ENCODE measurements around the gene OSBPL9. TPM values are rescaled to one million over a fixed set of nuclear protein-coding genes. Genes with fewer than 3 reads are reported as not detected.
"Not testable (repeated sequence)": the region's sequence is repeated elsewhere in the genome, so short reads cannot be mapped to it uniquely, and the experiment has no call there.

OSBPL9 gene
- polyA plus RNA-seq, 1 donor = 62.1 TPM

GRCh38 chr1:51666478-51666877 lies 49.6 kb downstream of the OSBPL9 start:
- no peak for DNase-seq

GRCh38 chr1:51667561-51667960 lies 50.7 kb downstream of the OSBPL9 start:
- DNase-seq = no peak

- no peak for DNase-seq
These were observed 52.4 kb downstream of the OSBPL9 start for GRCh38 chr1:51669272-51669671.

- no peak for DNase-seq
These were observed 52.9 kb downstream of the OSBPL9 start for GRCh38 chr1:51669816-51670215.

GRCh38 chr1:51671527-51672325 lies 54.8 kb downstream of the OSBPL9 start:
- no peak for DNase-seq

- no peak for DNase-seq
These were observed 56.4 kb downstream of the OSBPL9 start for GRCh38 chr1:51673279-51673678.

GRCh38 chr1:51675177-51675780 lies 58.4 kb downstream of the OSBPL9 start:
- DNase-seq = no peak

GRCh38 chr1:51679435-51679834 lies 62.5 kb downstream of the OSBPL9 start:
- DNase-seq = no peak

- no peak for DNase-seq
These were observed 67.9 kb downstream of the OSBPL9 start for GRCh38 chr1:51684776-51685175.

- DNase-seq = no peak
These were observed 69.6 kb downstream of the OSBPL9 start for GRCh38 chr1:51686450-51686849.

GRCh38 chr1:51689075-51689440 lies 72.2 kb downstream of the OSBPL9 start:
- no peak for DNase-seq

GRCh38 chr1:51689643-51690042 lies 72.8 kb downstream of the OSBPL9 start:
- no peak for DNase-seq

GRCh38 chr1:51690285-51690961 lies 73.5 kb downstream of the OSBPL9 start:
- DNase-seq = no peak

- no peak for DNase-seq
These were observed 75.0 kb downstream of the OSBPL9 start for GRCh38 chr1:51691920-51692319.

- DNase-seq = no peak
These were observed 76.7 kb downstream of the OSBPL9 start for GRCh38 chr1:51693419-51694155.

GRCh38 chr1:51697166-51697565 lies 80.3 kb downstream of the OSBPL9 start:
- DNase-seq = no peak

GRCh38 chr1:51699391-51699790 lies 82.5 kb downstream of the OSBPL9 start:
- no peak for DNase-seq

GRCh38 chr1:51701782-51702181 lies 84.9 kb downstream of the OSBPL9 start:
- DNase-seq = not testable (repeated sequence)

- not testable (repeated sequence) for DNase-seq
These were observed 85.3 kb downstream of the OSBPL9 start for GRCh38 chr1:51702220-51702619.

GRCh38 chr1:51705035-51705434 lies 88.1 kb downstream of the OSBPL9 start:
- no peak for DNase-seq

GRCh38 chr1:51708911-51709760 lies 92.2 kb downstream of the OSBPL9 start:
- DNase-seq = no peak

GRCh38 chr1:51709951-51710350 lies 93.1 kb downstream of the OSBPL9 start:
- no peak for DNase-seq
